ENCODE results near the gene ALOX15. TPM values are rescaled to one million over a fixed set of nuclear protein-coding genes. Genes with fewer than 3 reads are reported as not detected.

The ALOX15 gene
- total RNA-seq, 1 donor from 2014 or later: not detected

GRCh38 chr17:4588391-4588790, 53.1 kb downstream of the ALOX15 start:
- H3K27me3 ChIP-seq: no peaks in the 10 kb centered on the region
- H3K9me3 ChIP-seq: no peaks in the 10 kb centered on the region
- peaks cover 27% of the 10 kb centered on the region for H3K4me1 ChIP-seq
- DNase-seq (ENCODE audit: extremely low spot score in 2 of 2): no peak
- no peak for TF ChIP-seq POLR2A (IDR thresholded peaks at IDR 0.05)
- peak in 1 of 2 donors; percentile 46 for TF ChIP-seq POLR2AphosphoS5 (IDR thresholded peaks at IDR 0.05; ENCODE audit: insufficient read depth in 1 of 2, low read depth in 1 of 2)
- no peak overlapping the region for H3K27ac ChIP-seq
- intact Hi-C loops (cut with DNase I): no loop called here
- H3K36me3 ChIP-seq: no peaks in the 10 kb centered on the region
- H3K4me3 ChIP-seq: no peak overlapping the region

GRCh38 chr17:4587803-4588202, 53.7 kb downstream of the ALOX15 start:
- Histone ChIP-seq H3K27ac (no peak overlapping the region), H3K36me3 (no peaks in the 10 kb centered on the region), H3K4me3 (no peak overlapping the region), H3K4me1 (peaks cover 22% of the 10 kb centered on the region), H3K9me3 (no peaks in the 10 kb centered on the region), H3K27me3 (no peaks in the 10 kb centered on the region)
- no peak for DNase-seq (ENCODE audit: extremely low spot score in 2 of 2)
- TF ChIP-seq CTCF (IDR thresholded peaks at IDR 0.05) (no peak), POLR2AphosphoS5 (IDR thresholded peaks at IDR 0.05; ENCODE audit: insufficient read depth in 1 of 2, low read depth in 1 of 2) (no peak), POLR2A (IDR thresholded peaks at IDR 0.05) (no peak)
- intact Hi-C loops (cut with DNase I): no loop called here

- peaks cover 21% of the 10 kb centered on the region for H3K4me1 ChIP-seq
- no peak for DNase-seq (ENCODE audit: extremely low spot score in 2 of 2)
- no peak overlapping the region for H3K4me3 ChIP-seq
- no peak for TF ChIP-seq CTCF (IDR thresholded peaks at IDR 0.05)
- no peak overlapping the region for H3K27ac ChIP-seq
- H3K9me3 ChIP-seq: no peaks in the 10 kb centered on the region
- intact Hi-C loops (cut with DNase I): no loop called here
- no peaks in the 10 kb centered on the region for H3K36me3 ChIP-seq
- no peaks in the 10 kb centered on the region for H3K27me3 ChIP-seq
Measured at GRCh38 chr17:4587195-4587594, 54.3 kb downstream of the ALOX15 start.

- intact Hi-C loops (cut with DNase I): no loop called here
- Histone ChIP-seq H3K9me3 (no peaks in the 10 kb centered on the region), H3K27ac (no peak overlapping the region), H3K36me3 (no peaks in the 10 kb centered on the region), H3K4me1 (peaks cover 21% of the 10 kb centered on the region), H3K4me3 (no peak overlapping the region), H3K27me3 (no peaks in the 10 kb centered on the region)
- DNase-seq (ENCODE audit: extremely low spot score in 2 of 2): no peak
- no peak for TF ChIP-seq POLR2A (IDR thresholded peaks at IDR 0.05)
- no peak for TF ChIP-seq CTCF (IDR thresholded peaks at IDR 0.05)
- TF ChIP-seq POLR2AphosphoS5 (IDR thresholded peaks at IDR 0.05; ENCODE audit: insufficient read depth in 1 of 2, low read depth in 1 of 2): no peak
Measured at GRCh38 chr17:4586043-4586442, 55.4 kb downstream of the ALOX15 start.

- Histone ChIP-seq H3K9me3 (no peaks in the 10 kb centered on the region), H3K27ac (no peak overlapping the region), H3K36me3 (no peaks in the 10 kb centered on the region), H3K27me3 (no peaks in the 10 kb centered on the region), H3K4me3 (peak overlapping the region in 1 of 2 donors; percentile 69), H3K4me1 (peaks cover 21% of the 10 kb centered on the region)
- intact Hi-C loops (cut with DNase I): no loop called here
- no peak for DNase-seq (ENCODE audit: extremely low spot score in 2 of 2)
- TF ChIP-seq CTCF (IDR thresholded peaks at IDR 0.05) (no peak), POLR2AphosphoS5 (IDR thresholded peaks at IDR 0.05; ENCODE audit: insufficient read depth in 1 of 2, low read depth in 1 of 2) (no peak), POLR2A (IDR thresholded peaks at IDR 0.05) (no peak)
Measured at GRCh38 chr17:4585638-4585994, 55.9 kb downstream of the ALOX15 start.

All from vagina (tissue), 2 donors.